HL-60 (cell line): ENCODE results near the gene PBRM1.

Experiments
- DNase-seq, 2 experiments: peaks; one replicate each; pipeline ENCODE4 v3.0.0-alpha.2; 2010 to 2020; ENCODE audit warnings: low read depth in 1 of 2, low spot score in 1 of 2
- H3K27ac ChIP-seq: fragments of 250-450 bp; sonication (Bioruptor Pico); replicated peaks from 2 replicates; pipeline ENCODE4 v1.5.1; 2020; ENCODE audit warnings: mild to moderate bottlenecking, moderate library complexity
- H3K27me3 ChIP-seq: fragments of 250-450 bp; sonication (Bioruptor Pico); 2 replicates; pipeline ENCODE4 v1.5.1; 2021; ENCODE audit warnings: mild to moderate bottlenecking, moderate library complexity; ENCODE audit not compliant: insufficient read depth, poor library complexity, severe bottlenecking
- H3K4me3 ChIP-seq: replicated peaks from 2 replicates; pipeline ENCODE4 v1.5.1; 2011; ENCODE audit warnings: mild to moderate bottlenecking, control low read depth, low read length; ENCODE audit not compliant: insufficient read depth
- CTCF ChIP-seq: IDR thresholded peaks from one replicate; pipeline ENCODE4 v1.5.1; 2011; ENCODE audit warnings: low read length, control low read depth, inconsistent platforms; ENCODE audit not compliant: insufficient read depth
- GABPA ChIP-seq: IDR thresholded peaks from 2 replicates; pipeline ENCODE4 v1.6.1; 2012; ENCODE audit warnings: low read depth
- POLR2AphosphoS5 ChIP-seq: IDR thresholded peaks from 2 replicates; pipeline ENCODE4 v1.6.1; 2012; ENCODE audit warnings: low read depth
- REST ChIP-seq: IDR thresholded peaks from 2 replicates; pipeline ENCODE4 v1.6.1; 2012; ENCODE audit warnings: low read depth; ENCODE audit not compliant: insufficient replicate concordance
- SPI1 ChIP-seq: IDR thresholded peaks from 2 replicates; pipeline ENCODE4 v1.6.1; 2012; ENCODE audit warnings: low read depth, mild to moderate bottlenecking, borderline replicate concordance

Gene PBRM1

GRCh38 chr3:52623234-52623792, 62.4 kb downstream of the PBRM1 start:
- Histone ChIP-seq H3K27ac (no peak overlapping the region), H3K4me3 (no peak overlapping the region), H3K27me3 (no peaks in the 10 kb centered on the region)
- no peak for DNase-seq
- TF ChIP-seq CTCF (no peak), GABPA (no peak), SPI1 (no peak), POLR2AphosphoS5 (no peak), REST (no peak)

- Histone ChIP-seq H3K27ac (no peak overlapping the region), H3K4me3 (no peak overlapping the region), H3K27me3 (no peaks in the 10 kb centered on the region)
- no peak for DNase-seq
- TF ChIP-seq REST (no peak), POLR2AphosphoS5 (no peak), CTCF (no peak), SPI1 (no peak), GABPA (no peak)
These were observed 65.1 kb downstream of the PBRM1 start for GRCh38 chr3:52620580-52620979.

- Histone ChIP-seq H3K27ac (no peak overlapping the region), H3K27me3 (no peaks in the 10 kb centered on the region), H3K4me3 (no peak overlapping the region)
- no peak for DNase-seq
- TF ChIP-seq CTCF (no peak), SPI1 (no peak), GABPA (no peak), POLR2AphosphoS5 (no peak), REST (no peak)
These were observed 70.5 kb downstream of the PBRM1 start for GRCh38 chr3:52615166-52615565.
